Neural cell (in vitro differentiated cells): ENCODE results near the gene SMIM38. TPM values are rescaled to one million over a fixed set of nuclear protein-coding genes. Genes with fewer than 3 reads are reported as not detected.

Source experiments
- H2AFZ ChIP-seq: fragments of 200-600, 300-800 bp; sonication (generic), shearing (Covaris generic); 2 replicates; pipeline ENCODE4 v1.6.0; 2014; ENCODE audit warnings: low read depth, mild to moderate bottlenecking, antibody characterized with exemption, low read length, moderate library complexity
- H3F3A ChIP-seq: fragments of 200-600 bp; shearing (Covaris generic); 2 replicates; pipeline ENCODE4 v1.6.1; 2016; ENCODE audit warnings: mild to moderate bottlenecking, moderate library complexity, mixed read lengths, antibody characterized with exemption, low read length; ENCODE audit not compliant: insufficient read depth, poor library complexity, severe bottlenecking
- H3K27ac ChIP-seq: fragments of 200-600, 300-800 bp; sonication (generic), shearing (Covaris generic); 2 replicates; pipeline ENCODE4 v1.5.1; 2014; ENCODE audit warnings: mild to moderate bottlenecking, low read length, moderate library complexity
- H3K27me3 ChIP-seq: fragments of 300-800, 200-600 bp; sonication (generic), shearing (Covaris generic); 2 replicates; pipeline ENCODE4 v1.6.0; 2014; ENCODE audit warnings: mild to moderate bottlenecking, low read depth, low read length, moderate library complexity; ENCODE audit not compliant: insufficient read depth
- H3K36me3 ChIP-seq: fragments of 300-800, 200-600 bp; sonication (generic), shearing (Covaris generic); 2 replicates; pipeline ENCODE4 v1.5.1; 2014; ENCODE audit warnings: mild to moderate bottlenecking, antibody characterized with exemption, low read length, moderate library complexity; ENCODE audit not compliant: insufficient read depth
- H3K4me2 ChIP-seq: fragments of 300-800, 200-600 bp; sonication (generic), shearing (Covaris generic); 2 replicates; pipeline ENCODE4 v1.6.0; 2014; ENCODE audit warnings: mild to moderate bottlenecking, low read length
- H3K4me3 ChIP-seq: fragments of 300-800, 200-600 bp; sonication (generic), shearing (Covaris generic); 2 replicates; pipeline ENCODE4 v1.5.1; 2014; ENCODE audit warnings: mild to moderate bottlenecking, low read length, moderate library complexity
- H3K79me2 ChIP-seq: fragments of 200-600 bp; shearing (Covaris generic); replicated peaks from 2 replicates; pipeline ENCODE4 v1.6.0; 2014; ENCODE audit warnings: mild to moderate bottlenecking, low read length, moderate library complexity; ENCODE audit not compliant: insufficient read depth
- H3K9ac ChIP-seq: fragments of 300-800, 200-600 bp; sonication (generic), shearing (Covaris generic); 2 replicates; pipeline ENCODE4 v1.6.1; 2016; ENCODE audit warnings: mild to moderate bottlenecking, low read length, mixed read lengths
- H3K9me2 ChIP-seq: fragments of 200-600 bp; shearing (Covaris generic); 2 replicates; pipeline ENCODE4 v1.6.1; 2016; ENCODE audit warnings: mild to moderate bottlenecking, low read length, mixed read lengths; ENCODE audit not compliant: insufficient read depth
- H3K9me3 ChIP-seq: fragments of 200-600, 300-800 bp; sonication (generic), shearing (Covaris generic); 2 replicates; pipeline ENCODE4 v1.6.1; 2016; ENCODE audit warnings: mild to moderate bottlenecking, mixed run types, low read length, moderate library complexity, mixed read lengths
- H4K20me1 ChIP-seq: fragments of 200-600 bp; shearing (Covaris generic); 2 replicates; pipeline ENCODE4 v1.6.1; 2016; ENCODE audit warnings: mild to moderate bottlenecking, mixed run types; ENCODE audit not compliant: insufficient read depth
- CTCF ChIP-seq: fragments of 450-650 bp; IDR thresholded peaks from 2 replicates; pipeline ENCODE4 v1.5.1; 2014; ENCODE audit warnings: antibody characterized with exemption, mild to moderate bottlenecking, moderate library complexity; ENCODE audit not compliant: poor library complexity, severe bottlenecking
- EP300 ChIP-seq: fragments of 450-650 bp; conservative IDR thresholded peaks from 2 replicates; pipeline ENCODE4 v1.6.1; 2014; ENCODE audit warnings: antibody characterized with exemption, mild to moderate bottlenecking, moderate library complexity; ENCODE audit not compliant: poor library complexity, severe bottlenecking
- EZH2 ChIP-seq: fragments of 200-600, 300-800 bp; shearing (Covaris generic), sonication (generic); IDR thresholded peaks from 2 replicates; pipeline ENCODE4 v1.6.1; 2014; ENCODE audit warnings: antibody characterized with exemption, low read length, borderline replicate concordance, mild to moderate bottlenecking; ENCODE audit not compliant: insufficient read depth, poor library complexity, severe bottlenecking
- MXI1 ChIP-seq: fragments of 450-650 bp; conservative IDR thresholded peaks from 2 replicates; pipeline ENCODE4 v1.6.1; 2014; ENCODE audit warnings: antibody characterized with exemption, mild to moderate bottlenecking; ENCODE audit not compliant: poor library complexity, severe bottlenecking
- POLR2AphosphoS5 ChIP-seq: IDR thresholded peaks from 2 replicates; pipeline ENCODE4 v1.6.1; 2012
- RAD21 ChIP-seq: fragments of 450-650 bp; conservative IDR thresholded peaks from 2 replicates; pipeline ENCODE4 v1.6.1; 2014; ENCODE audit warnings: antibody characterized with exemption, mild to moderate bottlenecking, moderate library complexity
- REST ChIP-seq: IDR thresholded peaks from 2 replicates; pipeline ENCODE4 v1.6.1; 2012; ENCODE audit warnings: borderline replicate concordance
- SMC3 ChIP-seq: fragments of 450-650 bp; conservative IDR thresholded peaks from 2 replicates; pipeline ENCODE4 v1.6.1; 2014; ENCODE audit warnings: antibody characterized with exemption, mild to moderate bottlenecking, moderate library complexity; ENCODE audit not compliant: poor library complexity
- TAF1 ChIP-seq: IDR thresholded peaks from 2 replicates; pipeline ENCODE4 v1.6.1; 2012; ENCODE audit warnings: low read depth
- polyA plus RNA-seq: library from polyadenylated mRNA; depleted of rRNA; stranded (reverse); fragments of >200 nt; gene quantifications from 2 replicates; pipeline ENCODE4 v1.2.3, GENCODE V29; 2014

SMIM38 gene
- polyA plus RNA-seq, 1 donor from 2014 or later: 1.9 TPM

DNA sequence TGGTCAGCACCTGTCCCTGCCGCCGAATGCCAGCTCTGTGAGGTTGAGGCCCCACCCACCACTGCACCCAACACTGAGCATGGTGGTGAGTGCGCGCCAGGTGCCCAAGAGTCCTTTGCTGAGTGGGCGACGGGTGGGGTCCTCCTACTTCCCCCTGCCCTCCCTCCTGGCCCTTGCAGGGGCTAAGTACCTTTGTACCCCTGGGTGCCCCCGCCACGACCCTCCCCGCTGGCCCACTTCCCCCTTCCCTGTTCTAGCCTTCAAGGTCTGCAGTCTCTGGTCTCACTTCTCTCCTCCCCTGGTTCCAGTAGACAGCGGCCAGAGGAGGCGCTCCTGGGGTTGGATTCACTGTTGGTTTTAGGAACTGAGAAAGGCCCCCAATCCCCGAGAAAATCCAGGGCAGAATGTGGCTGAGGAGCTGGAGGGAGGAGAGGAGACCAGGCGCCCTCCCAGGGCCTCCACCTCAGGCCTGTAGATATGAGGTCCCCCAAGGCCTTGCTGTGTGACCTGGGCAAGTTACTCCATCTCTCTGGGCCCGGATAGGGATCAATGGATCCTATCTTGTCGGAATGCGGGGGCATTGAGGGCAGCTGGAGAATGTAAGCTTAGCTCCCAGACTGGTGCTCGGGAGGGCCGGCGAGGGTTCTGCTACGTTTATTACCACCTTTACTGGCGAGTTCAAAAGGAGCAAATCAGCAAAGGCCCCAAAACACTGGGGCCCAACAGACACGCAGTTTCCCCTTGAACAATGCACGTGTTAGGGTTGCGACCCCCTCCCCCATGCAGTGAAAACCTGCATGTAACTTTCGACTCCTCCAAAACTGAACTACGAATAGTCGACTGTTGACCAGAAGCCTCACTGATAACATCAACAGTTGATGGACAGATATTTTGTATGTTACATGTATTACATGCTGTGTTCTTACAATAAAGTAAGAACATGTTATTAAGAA, 31.9 kb upstream of the SMIM38 start:
- no peaks in the 10 kb centered on the region for H3K36me3 ChIP-seq
- no peaks in the 10 kb centered on the region for H3K27me3 ChIP-seq
- peaks cover 2% of the 10 kb centered on the region for H3K9me3 ChIP-seq
- H3K9me2 ChIP-seq: no peaks in the 10 kb centered on the region
- no peaks in the 10 kb centered on the region for H4K20me1 ChIP-seq
- TF ChIP-seq MXI1 (no peak), REST (no peak), POLR2AphosphoS5 (no peak), CTCF (no peak), EZH2 (no peak), EP300 (no peak)
- H3K4me3 ChIP-seq: no peak overlapping the region
- no peak overlapping the region for H2AFZ ChIP-seq
- no peak overlapping the region for H3K4me2 ChIP-seq
- no peaks in the 10 kb centered on the region for H3F3A ChIP-seq
- H3K27ac ChIP-seq: no peak overlapping the region
- no peak overlapping the region for H3K9ac ChIP-seq
- H3K79me2 ChIP-seq: no peaks in the 10 kb centered on the region

DNA sequence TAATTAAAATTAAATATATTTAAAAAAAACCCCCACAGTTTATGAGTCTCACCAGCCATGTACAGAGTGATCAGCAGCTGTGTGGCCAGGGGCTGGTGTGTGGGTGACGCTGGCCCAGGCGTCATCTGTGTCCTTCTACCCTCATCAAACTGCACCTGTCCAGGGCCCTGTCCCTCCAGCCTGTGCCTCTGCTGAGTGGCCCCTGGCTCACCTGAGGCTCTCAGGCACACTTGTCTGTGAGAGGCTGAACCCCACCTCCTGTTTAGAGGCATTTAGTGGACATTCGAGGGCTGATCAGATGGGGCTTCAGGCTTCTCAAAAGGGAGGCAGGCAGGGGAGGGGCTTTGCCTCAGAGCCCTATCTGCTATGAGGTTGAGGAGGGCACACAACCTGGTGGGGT, 29.9 kb upstream of the SMIM38 start:
- Histone ChIP-seq H3K79me2 (no peaks in the 10 kb centered on the region), H3F3A (no peaks in the 10 kb centered on the region), H3K9ac (no peak overlapping the region), H3K36me3 (no peaks in the 10 kb centered on the region), H3K9me2 (no peaks in the 10 kb centered on the region), H3K9me3 (peaks cover 4% of the 10 kb centered on the region), H3K4me2 (no peak overlapping the region), H3K4me3 (no peak overlapping the region), H3K27me3 (no peaks in the 10 kb centered on the region), H2AFZ (no peak overlapping the region), H4K20me1 (no peaks in the 10 kb centered on the region), H3K27ac (no peak overlapping the region)
- TF ChIP-seq EP300 (no peak), TAF1 (no peak), RAD21 (no peak), REST (no peak), SMC3 (no peak), CTCF (no peak), MXI1 (no peak), EZH2 (no peak), POLR2AphosphoS5 (no peak)
